GM18868 (cell line): ENCODE results near the gene PEX26.
"Not testable (repeated sequence)": the region's sequence is repeated elsewhere in the genome, so short reads cannot be mapped to it uniquely, and the experiment has no call there.

ENCODE experiments used
- ATAC-seq: cut with Tn5 transposase; IDR thresholded peaks from one replicate; pipeline ENCODE4 v1.9.1; 2021; ENCODE audit warnings: mild to moderate bottlenecking, moderate library complexity; ENCODE audit not compliant: unreplicated experiment

Gene PEX26

GRCh38 chr22:18093661-18094060 lies 15.9 kb downstream of the PEX26 start:
- ATAC-seq = no peak

- ATAC-seq = no peak
Measured at GRCh38 chr22:18095101-18095805, 17.5 kb downstream of the PEX26 start.

GRCh38 chr22:18096823-18097222 lies 19.0 kb downstream of the PEX26 start:
- ATAC-seq = no peak

- no peak for ATAC-seq
Measured at GRCh38 chr22:18100781-18101180, 23.0 kb downstream of the PEX26 start.

GRCh38 chr22:18101536-18101935 lies 23.7 kb downstream of the PEX26 start:
- ATAC-seq = no peak

- peak; percentile 65 for ATAC-seq
Measured at GRCh38 chr22:18103527-18104269, 25.9 kb downstream of the PEX26 start.

- ATAC-seq = no peak
Measured at GRCh38 chr22:18104566-18104965, 26.8 kb downstream of the PEX26 start.

GRCh38 chr22:18105981-18106380 lies 28.2 kb downstream of the PEX26 start:
- ATAC-seq = not testable (repeated sequence)

- ATAC-seq = peak; percentile 57
Measured at GRCh38 chr22:18106550-18107341, 29.0 kb downstream of the PEX26 start.

- no peak for ATAC-seq
Measured at GRCh38 chr22:18108187-18108586, 30.4 kb downstream of the PEX26 start.

GRCh38 chr22:18109410-18110193 lies 31.8 kb downstream of the PEX26 start:
- no peak for ATAC-seq

- ATAC-seq = no peak
Measured at GRCh38 chr22:18110194-18110953, 32.6 kb downstream of the PEX26 start, which contains the start of gene TUBA8. TSS of gene TUBA8 (plus strand) at chr22:18110809. CDS start at chr22:18110866, 57 bp downstream.

- ATAC-seq = no peak
Measured at GRCh38 chr22:18110954-18111758, 33.4 kb downstream of the PEX26 start.

- ATAC-seq = no peak
Measured at GRCh38 chr22:18111759-18112330, 34.1 kb downstream of the PEX26 start.

GRCh38 chr22:18112440-18112839 lies 34.6 kb downstream of the PEX26 start:
- no peak for ATAC-seq

GRCh38 chr22:18113680-18114394 lies 36.0 kb downstream of the PEX26 start:
- no peak for ATAC-seq

GRCh38 chr22:18114495-18114894 lies 36.7 kb downstream of the PEX26 start:
- ATAC-seq = no peak

GRCh38 chr22:18114976-18115652 lies 37.3 kb downstream of the PEX26 start:
- no peak for ATAC-seq
